ENCODE measurements around the gene CALR.
"Not testable (repeated sequence)": the region's sequence is repeated elsewhere in the genome, so short reads cannot be mapped to it uniquely, and the experiment has no call there.

The CALR gene

GRCh38 chr19:12952488-12953137 is 14.2 kb downstream of the CALR start:
- in situ Hi-C loops (cut with MboI; ENCODE audit: low sequenced_read_pairs), result no loop called here

GRCh38 chr19:12953138-12953798 is 14.9 kb downstream of the CALR start:
- in situ Hi-C loops (cut with MboI; ENCODE audit: low sequenced_read_pairs), result no loop called here

GRCh38 chr19:12953799-12954611 is 15.6 kb downstream of the CALR start:
- in situ Hi-C loops (cut with MboI; ENCODE audit: low sequenced_read_pairs), result no loop called here

GRCh38 chr19:12954612-12954962 is 16.2 kb downstream of the CALR start:
- in situ Hi-C loops (cut with MboI; ENCODE audit: low sequenced_read_pairs), result no loop called here

GRCh38 chr19:12955575-12955974 is 17.2 kb downstream of the CALR start:
- in situ Hi-C loops (cut with MboI; ENCODE audit: low sequenced_read_pairs), result not testable (repeated sequence)

- in situ Hi-C loops (cut with MboI; ENCODE audit: low sequenced_read_pairs), result no loop called here
Observed at GRCh38 chr19:12955996-12956395, 17.6 kb downstream of the CALR start.

GRCh38 chr19:12956446-12957388 is 18.3 kb downstream of the CALR start, which contains the start of gene GADD45GIP1:
Gene GADD45GIP1 (minus strand): TSS chr19:12957223. CDS start chr19:12957212, 11 bp downstream.
- in situ Hi-C loops (cut with MboI; ENCODE audit: low sequenced_read_pairs), result no loop called here

- in situ Hi-C loops (cut with MboI; ENCODE audit: low sequenced_read_pairs), result not testable (repeated sequence)
Observed at GRCh38 chr19:12957389-12957952, 19.1 kb downstream of the CALR start.

GRCh38 chr19:12959481-12959880 is 21.1 kb downstream of the CALR start:
- in situ Hi-C loops (cut with MboI; ENCODE audit: low sequenced_read_pairs), result no loop called here

GRCh38 chr19:12965017-12965811 is 26.8 kb downstream of the CALR start:
- in situ Hi-C loops (cut with MboI; ENCODE audit: low sequenced_read_pairs), result no loop called here

- in situ Hi-C loops (cut with MboI; ENCODE audit: low sequenced_read_pairs), result no loop called here
Observed at GRCh38 chr19:12965812-12966135, 27.4 kb downstream of the CALR start.

- in situ Hi-C loops (cut with MboI; ENCODE audit: low sequenced_read_pairs), result no loop called here
Observed at GRCh38 chr19:12967907-12968306, 29.5 kb downstream of the CALR start.

- in situ Hi-C loops (cut with MboI; ENCODE audit: low sequenced_read_pairs), result no loop called here
Observed at GRCh38 chr19:12969292-12969988, 31.0 kb downstream of the CALR start, which contains the start of gene DAND5. Gene DAND5 (plus strand): TSS chr19:12969576. CDS start chr19:12969661, 85 bp downstream.

- in situ Hi-C loops (cut with MboI; ENCODE audit: low sequenced_read_pairs), result loop anchor here (10.0 kb wide), 2 partner anchors 295 to 625 kb away; no protein-coding TSS in a partner anchor
Observed at GRCh38 chr19:12970070-12970820, 31.8 kb downstream of the CALR start.

- in situ Hi-C loops (cut with MboI; ENCODE audit: low sequenced_read_pairs), result loop anchor here (10.0 kb wide), 2 partner anchors 292 to 622 kb away; no protein-coding TSS in a partner anchor
Observed at GRCh38 chr19:12973236-12973635, 34.8 kb downstream of the CALR start.

- in situ Hi-C loops (cut with MboI; ENCODE audit: low sequenced_read_pairs), result loop anchor here (5.0 to 10.0 kb wide), 3 partner anchors 118 to 620 kb away; no protein-coding TSS in a partner anchor
Observed at GRCh38 chr19:12974301-12975220, 36.2 kb downstream of the CALR start.

- in situ Hi-C loops (cut with MboI; ENCODE audit: low sequenced_read_pairs), result loop anchor here (5.0 to 10.0 kb wide), 3 partner anchors 117 to 620 kb away; no protein-coding TSS in a partner anchor
Observed at GRCh38 chr19:12975221-12975741, 36.9 kb downstream of the CALR start.

All from HL-60/S4 (cell line).